ENCODE results near the gene PRKCE. TPM values are rescaled to one million over a fixed set of nuclear protein-coding genes. Genes with fewer than 3 reads are reported as not detected.
A peak's percentile ranks its signal among the peaks of the same experiment; 100 is the strongest.

Gene PRKCE
- total RNA-seq, 6 experiments from 2014 or later: 5.2 to 18.8 (median 11.0) TPM

GRCh38 chr2:46147626-46148368 lies 496.3 kb downstream of the PRKCE start:
- ATAC-seq: no peak
- intact Hi-C loops (cut with DNase I): no loop called here
- 83% methylated on average over 1 of the region's 6 CpGs for WGBS (ENCODE audit: insufficient coverage, low coverage, low lambda C conversion rate, missing lambda C conversion rate)
- Histone ChIP-seq H3K27me3 (no peaks in the 10 kb centered on the region), H3K9me3 (no peaks in the 10 kb centered on the region), H3K36me3 (peaks cover 0 to 2% (median 0%) of the 10 kb centered on the region in 4 donors), H3K4me3 (no peak overlapping the region), H3K4me1 (peaks cover 0 to 2% (median 0%) of the 10 kb centered on the region in 4 donors), H3K27ac (no peak overlapping the region)
- no peak for TF ChIP-seq CTCF (IDR thresholded peaks at IDR 0.05)
- no peak for TF ChIP-seq POLR2A (IDR thresholded peaks at IDR 0.05)
- no peak for DNase-seq

- no peak for ATAC-seq
Observed at GRCh38 chr2:46148369-46148736, 496.9 kb downstream of the PRKCE start.

GRCh38 chr2:46150445-46150955 lies 499.0 kb downstream of the PRKCE start:
- Histone ChIP-seq H3K4me1 (no peaks in the 10 kb centered on the region), H3K27me3 (no peaks in the 10 kb centered on the region), H3K27ac (no peak overlapping the region), H3K9me3 (no peaks in the 10 kb centered on the region), H3K36me3 (no peaks in the 10 kb centered on the region), H3K4me3 (no peak overlapping the region)
- DNase-seq (no peak), ATAC-seq (no peak)
- 80% methylated on average over 1 of the region's 3 CpGs for WGBS (ENCODE audit: insufficient coverage, low coverage, low lambda C conversion rate, missing lambda C conversion rate)
- intact Hi-C loops (cut with DNase I): no loop called here
- TF ChIP-seq CTCF (IDR thresholded peaks at IDR 0.05): no peak
- TF ChIP-seq POLR2A (IDR thresholded peaks at IDR 0.05): no peak

More at GRCh38 chr2:46148369-46148736, 496.9 kb downstream of the PRKCE start:
- peaks cover 0 to 2% (median 0%) of the 10 kb centered on the region in 4 donors for H3K36me3 ChIP-seq
- no peaks in the 10 kb centered on the region for H3K9me3 ChIP-seq
- H3K4me1 ChIP-seq: no peaks in the 10 kb centered on the region
- WGBS (ENCODE audit: insufficient coverage, low coverage, low lambda C conversion rate, missing lambda C conversion rate): no CpG with 5 or more reads among the region's 2 CpGs
- H3K27me3 ChIP-seq: no peaks in the 10 kb centered on the region
- no peak for DNase-seq
- H3K27ac ChIP-seq: no peak overlapping the region
- intact Hi-C loops (cut with DNase I): no loop called here
- no peak overlapping the region for H3K4me3 ChIP-seq
- TF ChIP-seq POLR2A (IDR thresholded peaks at IDR 0.05) (no peak), CTCF (IDR thresholded peaks at IDR 0.05) (no peak)

- Histone ChIP-seq H3K4me3 (no peak overlapping the region), H3K36me3 (no peaks in the 10 kb centered on the region), H3K27ac (no peak overlapping the region), H3K9me3 (no peaks in the 10 kb centered on the region), H3K27me3 (no peaks in the 10 kb centered on the region), H3K4me1 (no peaks in the 10 kb centered on the region)
- DNase-seq: no peak
- TF ChIP-seq CTCF (IDR thresholded peaks at IDR 0.05) (no peak), POLR2A (IDR thresholded peaks at IDR 0.05) (no peak)
- peak in 1 of 4 donors; percentile 14 for ATAC-seq
- intact Hi-C loops (cut with DNase I): no loop called here
- WGBS (ENCODE audit: insufficient coverage, low coverage, low lambda C conversion rate, missing lambda C conversion rate): 73% methylated on average over 4 of the region's 4 CpGs
Observed at GRCh38 chr2:46151577-46151976, 500.1 kb downstream of the PRKCE start.
